ENCODE measurements around the gene NKG7.

NKG7 gene

DNA sequence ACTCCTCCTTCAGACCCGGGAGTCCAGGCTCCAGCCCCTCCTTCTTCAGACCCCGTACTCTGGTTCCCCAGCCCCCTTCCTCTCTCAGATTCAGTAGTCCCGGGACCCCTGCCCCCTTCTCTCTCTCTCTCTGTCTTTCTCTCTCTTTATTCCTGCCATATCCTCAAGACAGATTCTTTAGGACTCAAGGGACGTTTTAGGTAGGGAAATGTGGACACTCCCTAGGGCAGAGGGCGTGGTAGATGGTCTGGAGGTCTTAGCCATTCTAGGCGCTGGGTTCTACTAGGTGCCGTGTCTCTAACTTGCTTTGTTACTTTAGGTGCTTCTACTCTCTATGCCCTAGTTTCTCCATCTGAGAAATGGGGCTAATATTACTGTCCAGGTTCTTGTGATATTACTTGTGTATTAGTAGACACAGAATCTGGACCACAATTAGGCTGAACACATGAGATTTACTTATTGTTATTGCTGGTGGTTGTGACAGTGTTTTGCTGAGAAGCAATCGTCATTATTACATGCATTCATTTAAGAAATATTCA is 18.7 kb upstream of the NKG7 start:
- DNase-seq = no peak

DNA sequence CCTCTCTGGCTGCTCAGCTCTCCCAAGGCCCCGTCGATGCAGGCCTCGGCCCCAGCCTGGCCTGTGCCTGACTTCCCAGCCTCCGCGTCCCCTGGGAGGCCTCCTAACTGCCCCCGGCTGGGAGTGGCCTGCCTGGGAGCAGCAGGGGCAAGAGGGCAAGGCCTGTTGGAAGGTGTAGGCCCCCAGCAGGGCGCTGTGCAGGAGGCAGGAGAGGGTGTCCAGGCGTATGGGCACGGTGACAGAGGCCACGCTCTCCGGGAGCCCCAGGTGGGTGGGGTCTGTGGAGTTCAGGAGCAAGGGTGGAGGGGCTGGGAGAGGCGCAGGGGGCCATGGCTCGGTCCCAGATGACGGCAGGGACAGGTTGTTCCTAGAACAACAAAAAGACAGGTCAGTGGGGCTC is 16.7 kb upstream of the NKG7 start:
- no peak for DNase-seq

DNA sequence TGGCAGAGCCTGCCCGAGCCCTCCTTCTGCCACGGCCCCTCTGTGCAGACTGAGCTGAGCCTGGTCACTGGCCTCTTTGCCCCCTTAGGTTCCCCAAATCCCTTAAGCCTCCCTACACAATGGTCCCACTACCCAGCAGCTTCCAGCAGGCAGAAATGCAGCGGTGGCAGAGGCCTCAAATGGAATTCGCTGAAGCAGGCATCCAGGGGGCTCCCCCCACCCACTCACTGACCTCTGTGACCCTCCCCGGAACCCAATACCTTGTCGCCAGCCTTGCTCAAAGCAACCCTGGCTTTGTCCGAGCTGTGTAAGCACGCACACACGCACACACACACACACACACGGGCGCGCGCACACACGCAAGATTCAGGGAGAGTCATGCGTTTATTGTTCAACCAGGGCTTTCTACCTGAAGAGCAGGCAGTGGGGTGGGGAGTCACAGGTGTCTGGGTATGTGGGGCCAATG is 15.5 kb upstream of the NKG7 start, which contains the start of gene LIM2:
TSS of gene LIM2 (minus strand) at position 51 of the 466 bp plus-strand sequence. CDS start 531 bp downstream, outside the sequence.
- DNase-seq = no peak

DNA sequence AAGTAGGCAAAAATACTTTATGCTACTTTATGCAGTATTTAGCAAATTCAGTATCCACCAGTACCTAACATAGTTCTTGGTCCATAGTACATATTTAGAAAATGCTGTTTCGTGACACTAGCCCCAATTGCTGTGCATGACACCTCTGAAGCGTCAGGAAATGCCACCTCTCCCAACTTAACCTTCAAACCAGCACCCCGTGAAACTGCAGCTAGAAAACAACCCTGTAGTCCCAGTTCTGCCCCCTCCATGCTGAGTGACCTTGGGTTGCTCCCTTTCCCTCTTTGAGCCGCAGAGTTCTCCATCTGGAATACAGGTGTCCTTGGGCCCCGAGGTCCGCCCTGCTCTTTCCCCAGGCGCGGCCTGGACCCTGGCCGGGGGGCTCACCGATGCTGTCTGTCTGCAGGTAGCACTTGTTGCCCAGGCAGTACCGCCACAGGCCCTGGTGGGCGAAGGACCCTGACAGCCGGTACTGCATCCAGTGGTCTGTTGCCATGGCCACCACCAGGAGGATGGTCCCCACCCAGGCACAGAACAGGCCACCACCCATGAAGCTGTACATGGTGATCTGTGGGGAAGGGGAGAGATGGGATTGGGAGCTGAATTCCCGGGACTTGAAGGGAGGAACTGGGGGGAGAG is 14.5 kb upstream of the NKG7 start:
- DNase-seq = no peak

DNA sequence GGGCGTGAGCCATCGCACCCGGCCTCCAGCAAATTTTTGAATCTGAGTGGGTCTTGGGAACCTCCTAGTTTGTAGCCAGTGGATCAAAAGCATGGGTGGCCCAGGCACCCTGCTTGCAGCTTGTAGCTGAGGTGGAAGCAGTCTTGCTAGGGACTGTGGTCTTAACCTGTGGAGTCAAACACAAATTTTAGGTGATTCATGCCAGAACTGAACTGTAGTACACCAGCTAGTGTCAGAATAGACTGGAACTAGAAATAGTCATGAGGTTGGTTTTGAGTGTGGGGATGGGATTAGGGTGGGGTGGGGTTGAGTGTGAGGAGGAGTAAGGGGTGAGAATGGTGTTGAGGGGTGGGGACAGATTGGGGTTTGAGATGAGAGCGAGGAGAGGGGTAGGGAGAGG is 9.6 kb upstream of the NKG7 start:
- no peak for DNase-seq

DNA sequence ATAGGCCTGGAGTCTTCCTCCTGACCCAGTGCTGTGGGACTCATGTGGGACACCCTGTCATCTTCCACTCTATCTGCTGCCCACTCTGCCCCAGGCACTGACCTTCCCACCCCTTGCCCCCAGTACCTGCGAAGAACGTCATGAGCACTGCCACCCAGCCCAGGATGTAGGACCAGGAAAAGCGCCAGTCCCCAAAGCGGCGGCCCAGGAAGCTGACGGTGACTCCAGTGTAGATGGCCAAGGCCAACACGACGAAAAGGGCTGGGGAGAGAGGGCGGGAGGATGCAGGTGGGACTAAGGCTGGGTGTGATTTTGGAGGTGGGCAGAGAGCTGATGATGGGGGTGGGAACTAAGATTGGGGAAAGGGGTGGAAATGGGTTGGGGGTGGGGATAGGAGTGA is 7.9 kb upstream of the NKG7 start:
- no peak for DNase-seq

DNA sequence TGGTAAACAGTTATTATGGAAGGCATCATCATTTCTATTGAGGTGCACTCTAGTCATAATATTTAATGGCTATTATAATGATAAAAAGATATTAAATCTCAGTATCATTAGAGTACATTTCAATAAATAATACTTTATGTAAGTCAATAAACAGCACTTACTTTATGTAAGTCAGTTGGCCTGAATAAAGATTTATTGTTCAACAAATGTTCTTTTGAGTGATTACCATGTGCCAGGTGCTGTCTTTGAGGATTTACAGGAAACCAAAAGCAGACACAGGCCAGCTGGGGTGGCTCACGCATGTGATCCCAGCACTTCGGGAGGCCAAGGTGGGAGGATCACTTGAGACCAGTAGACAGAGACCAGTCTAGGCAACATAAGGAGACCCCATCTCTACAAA is 5.0 kb upstream of the NKG7 start:
- no peak for DNase-seq

DNA sequence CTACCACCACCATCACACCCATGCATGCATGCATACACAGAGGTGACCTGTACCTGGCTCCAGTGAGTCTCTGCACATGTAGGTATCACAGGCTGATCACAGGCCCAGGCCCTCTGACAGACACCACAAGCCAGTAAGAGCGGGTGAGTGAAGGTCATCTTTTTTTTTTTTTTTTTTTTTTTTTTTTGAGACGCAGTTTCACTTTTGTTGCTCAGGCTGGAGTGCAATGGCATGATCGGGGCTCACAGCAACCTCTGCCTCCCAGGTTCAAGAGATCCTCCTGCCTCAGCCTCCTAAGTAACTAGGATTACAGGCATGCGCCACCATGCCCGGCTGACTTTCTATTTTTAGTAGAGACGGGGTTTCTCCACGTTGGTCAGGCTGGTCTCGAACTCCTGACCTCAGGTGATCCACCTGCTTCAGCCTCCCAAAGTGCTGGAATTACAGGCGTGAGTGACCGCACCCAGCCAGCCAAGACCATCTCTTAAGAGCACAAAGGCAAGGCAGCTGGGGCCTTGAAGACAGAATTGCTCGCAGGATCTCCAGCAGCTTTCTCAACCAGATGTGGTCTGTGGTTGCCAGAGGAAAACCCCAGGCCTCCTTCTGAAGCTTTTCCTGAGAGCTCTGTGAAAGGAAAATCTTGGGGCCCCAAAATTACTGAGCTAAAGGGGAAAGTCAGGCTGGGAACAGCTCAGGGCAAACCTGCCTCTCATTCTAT is 3.2 kb upstream of the NKG7 start:
- DNase-seq = no peak

DNA sequence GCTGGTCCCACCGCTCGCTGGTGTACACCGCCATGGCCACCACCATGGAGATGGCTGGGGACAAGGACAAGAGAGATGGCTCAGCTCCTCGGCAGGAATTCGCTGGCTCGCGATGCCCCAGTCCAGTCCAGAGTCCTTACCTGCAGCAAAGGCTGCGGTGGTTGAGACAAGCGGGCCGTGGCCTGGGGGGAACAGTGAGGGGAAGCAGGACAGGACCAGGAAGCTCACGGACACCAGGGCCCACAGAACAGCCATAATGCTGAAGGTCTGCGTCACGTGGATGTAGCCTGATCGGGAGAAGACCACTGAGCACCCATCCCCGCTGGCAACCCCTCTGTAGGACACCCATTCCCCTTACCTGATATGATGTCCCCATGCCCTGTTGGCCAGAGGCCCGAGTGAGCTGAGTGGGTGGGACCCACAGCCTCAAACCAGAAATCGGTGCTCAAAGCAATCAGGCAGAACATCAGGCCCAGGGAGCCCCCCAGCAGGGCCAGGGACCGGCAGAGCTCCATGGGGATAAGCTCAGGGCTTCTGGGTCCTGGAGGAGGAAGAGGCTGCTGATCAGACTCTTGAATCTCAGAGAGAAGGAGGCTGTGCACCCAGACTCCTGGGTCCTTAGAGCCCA is 319 bp downstream of the NKG7 start:
- no peak for DNase-seq

DNA sequence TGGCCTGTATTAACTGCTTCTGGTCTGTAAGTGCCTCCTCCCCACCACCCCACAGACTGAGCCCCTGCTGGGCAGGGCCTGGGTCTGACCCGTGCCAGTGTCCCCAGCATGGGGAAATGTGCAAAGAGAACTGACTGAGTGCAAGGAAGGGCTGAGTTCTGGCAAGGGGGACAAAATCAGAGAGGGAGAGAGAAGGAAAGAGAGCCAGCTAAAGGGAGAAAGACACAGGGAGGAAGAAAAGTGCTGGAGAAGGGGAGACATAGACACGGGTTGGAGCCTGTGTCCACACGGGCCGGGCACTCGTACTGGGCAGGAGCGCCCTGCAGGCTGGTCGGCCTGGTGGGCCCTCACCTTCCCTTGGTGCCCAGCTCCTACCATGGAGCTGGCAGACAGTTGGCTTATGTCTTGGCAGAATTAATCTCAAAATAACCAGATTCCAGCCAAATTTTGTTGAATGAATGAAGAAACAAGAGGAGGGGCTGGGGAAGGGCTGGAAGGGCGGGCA is 1.2 kb downstream of the NKG7 start:
- no peak for DNase-seq

DNA sequence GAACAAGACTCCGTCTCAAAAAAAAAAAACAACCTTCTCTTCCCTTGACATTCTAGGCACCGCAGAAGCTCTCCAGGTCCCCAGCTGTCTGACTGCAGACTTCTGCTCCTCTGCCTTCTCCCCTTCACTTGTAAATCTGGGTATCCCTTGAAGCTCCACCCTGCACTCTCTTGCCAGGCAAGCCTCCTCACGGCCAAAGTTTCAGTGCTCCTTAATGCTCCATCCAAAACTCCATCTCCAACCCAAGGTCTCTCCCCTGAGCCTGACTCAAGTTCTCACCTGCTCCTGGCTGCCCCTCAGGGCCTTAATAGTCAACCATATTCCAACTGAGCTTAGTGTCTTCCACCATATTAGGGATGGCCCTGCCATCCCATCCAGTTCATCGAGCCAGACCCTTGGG is 2.2 kb downstream of the NKG7 start:
- DNase-seq = no peak

DNA sequence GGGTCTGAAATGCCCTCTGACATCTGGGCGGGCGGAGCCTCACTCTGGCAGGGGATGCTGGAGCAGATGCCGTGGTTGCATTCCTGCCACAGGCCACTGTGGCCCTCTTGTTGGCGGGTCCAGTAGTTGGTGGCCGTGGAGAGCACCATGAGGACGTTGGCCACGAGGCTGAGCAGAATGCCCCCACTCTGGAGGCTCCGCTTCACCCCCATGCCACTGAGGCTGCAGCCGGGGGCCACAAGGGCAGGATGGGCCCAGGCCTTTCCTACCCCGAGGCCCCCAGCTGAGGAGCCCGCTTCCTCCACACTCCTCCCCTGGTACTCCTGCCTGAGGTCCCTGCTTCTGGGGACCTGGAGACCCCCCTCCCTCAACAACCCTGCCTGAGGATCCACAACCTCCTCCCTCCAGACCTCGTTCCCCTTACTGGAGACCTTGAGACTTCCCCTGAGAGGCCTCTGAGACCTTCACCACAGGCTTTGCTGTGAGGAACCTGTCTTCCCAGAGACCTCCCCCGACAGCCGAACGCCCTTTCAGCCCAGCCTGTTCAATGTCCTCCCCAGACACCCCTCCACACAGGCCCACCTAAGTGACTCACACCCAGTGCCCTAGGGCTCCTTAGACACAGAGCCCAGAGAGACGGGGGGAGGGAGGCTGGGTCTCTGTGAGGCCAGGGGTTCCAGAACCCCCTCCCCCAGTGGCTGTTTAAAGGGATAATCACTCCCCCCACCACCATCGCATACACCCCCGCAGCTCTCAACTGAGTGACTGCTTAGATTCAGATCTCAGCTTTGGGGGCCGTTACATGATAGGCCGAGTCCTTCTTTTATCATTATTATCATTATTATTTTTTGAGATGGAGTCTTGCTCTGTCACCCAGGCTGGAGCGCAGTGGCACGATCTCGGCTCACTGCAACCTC is 3.8 kb downstream of the NKG7 start, which contains the start of gene CLDND2:
TSS of gene CLDND2 (minus strand) at position 638 of the 917 bp plus-strand sequence. CDS start at position 212, 426 bp downstream.
- DNase-seq = peak in 4 of 56 donors; percentile 11 to 58 (median 36)

DNA sequence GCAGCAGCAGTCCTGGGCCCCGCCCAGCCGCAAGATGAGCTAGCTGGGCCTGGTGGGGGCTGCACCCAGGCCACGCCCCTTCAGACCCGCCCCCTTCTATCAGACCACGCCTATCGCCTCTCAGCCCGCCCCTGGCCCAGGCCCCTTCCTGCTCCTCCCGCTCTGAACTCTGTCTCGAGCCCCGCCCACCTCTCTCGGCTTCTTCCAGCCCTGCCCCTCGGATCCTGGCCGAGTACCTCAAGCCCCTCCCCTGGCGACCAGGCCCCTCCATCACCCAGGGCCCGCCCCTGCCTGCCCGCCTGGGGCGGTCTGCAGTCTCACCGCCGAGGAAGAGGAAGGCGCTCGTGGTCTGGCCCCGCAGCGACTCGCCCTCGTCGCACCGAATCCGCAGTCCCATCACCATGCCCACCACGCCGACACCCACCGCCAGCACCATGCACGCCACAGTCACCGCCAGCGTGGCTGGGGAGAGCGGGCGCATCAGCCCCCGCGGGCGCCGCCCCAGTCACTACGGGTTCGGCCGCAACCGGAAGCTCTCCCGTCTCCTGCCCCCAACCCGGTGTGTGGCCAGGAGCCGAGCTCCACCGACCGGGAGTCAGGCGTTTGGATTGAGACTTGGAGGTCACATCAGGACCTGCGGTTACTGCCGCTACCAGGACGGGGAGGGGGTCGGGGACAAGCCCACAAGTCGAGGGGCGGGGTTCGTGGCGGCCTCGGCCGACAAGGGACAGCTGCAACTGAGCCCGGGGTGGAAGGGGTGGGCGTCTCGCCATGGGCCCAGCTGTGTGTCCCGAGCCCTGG is 4.7 kb downstream of the NKG7 start:
- peak; percentile 50 to 99 (median 97) for DNase-seq

DNA sequence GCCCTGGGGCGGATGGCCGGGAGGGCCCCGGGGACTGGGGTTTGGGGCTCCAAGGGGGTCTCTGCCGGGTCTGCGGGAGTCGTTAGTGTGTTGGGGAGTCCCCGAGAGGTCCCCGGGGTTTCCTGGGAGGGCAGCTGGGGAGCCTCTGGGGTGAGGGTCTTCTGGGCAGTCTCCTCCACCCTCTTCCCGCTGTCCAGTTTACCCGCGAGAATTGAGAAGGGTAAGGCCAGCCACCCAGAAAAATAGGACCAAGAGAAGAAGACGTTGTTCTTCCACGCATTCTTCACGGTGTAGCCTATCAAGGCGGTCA is 5.2 kb downstream of the NKG7 start:
- peak in 4 of 56 donors; percentile 55 to 72 (median 60) for DNase-seq

DNA sequence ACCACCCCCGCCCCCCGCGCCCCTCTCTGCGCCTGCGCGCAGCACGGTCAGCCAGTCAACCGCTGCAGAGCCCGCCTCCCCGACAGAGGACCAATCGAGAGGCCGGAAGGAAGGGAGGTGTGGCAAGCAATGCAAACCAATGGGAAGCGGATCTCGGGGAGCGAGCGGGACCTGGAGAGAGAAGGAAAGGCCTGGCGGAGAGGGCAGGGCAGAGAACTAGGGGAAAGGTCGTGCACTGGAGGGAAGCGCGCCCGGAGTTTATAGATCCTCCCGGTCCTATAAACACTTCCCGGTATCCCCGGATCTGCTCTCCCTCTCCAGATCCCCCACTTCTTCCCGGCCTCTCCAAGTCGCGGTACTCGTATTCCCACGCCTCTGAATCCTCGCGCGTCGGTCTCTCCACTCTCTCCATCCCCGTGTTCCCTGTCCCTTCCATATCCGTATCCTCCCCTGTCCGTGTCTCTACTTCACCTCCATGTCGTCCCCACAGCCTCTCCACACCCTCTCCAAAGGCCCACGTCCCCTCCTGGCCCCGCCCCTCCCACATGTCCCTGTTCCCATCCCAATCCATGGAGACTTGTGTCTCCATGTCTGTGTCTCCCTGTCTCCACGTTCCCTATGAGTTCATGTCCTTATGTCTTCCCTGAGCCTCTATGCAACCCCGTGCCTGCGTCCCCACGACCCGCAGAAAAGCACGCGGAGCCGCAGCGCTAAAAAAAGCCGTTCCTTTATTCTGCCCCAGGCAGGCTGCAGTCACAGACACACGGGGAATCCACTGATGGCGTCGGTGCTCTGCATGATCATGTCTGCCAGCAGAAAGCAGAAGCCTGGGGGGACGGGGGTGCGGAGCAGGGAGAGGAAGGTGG is 5.8 kb downstream of the NKG7 start:
- DNase-seq = peak; percentile 57 to 99 (median 96)

DNA sequence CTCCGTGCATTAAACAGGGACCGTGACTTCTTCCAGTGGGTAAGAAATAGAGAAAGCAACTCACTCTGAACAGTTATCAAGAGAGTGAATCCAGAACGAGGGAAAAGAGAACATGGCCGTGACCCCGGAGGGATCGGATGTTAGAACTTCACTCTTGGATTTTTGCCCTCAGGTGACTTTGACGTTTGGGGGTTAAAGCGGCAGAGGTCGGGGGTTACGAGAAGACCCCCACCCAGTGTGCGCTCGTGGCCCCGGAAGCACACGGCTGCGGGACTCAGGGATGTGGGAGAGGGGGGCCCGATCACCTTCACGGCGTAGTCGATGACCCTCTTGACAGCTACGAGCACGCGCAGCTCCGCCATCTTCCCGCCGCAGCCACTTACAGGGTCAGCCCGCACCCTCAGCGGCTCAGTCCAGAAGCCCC is 6.5 kb downstream of the NKG7 start, which contains the start of gene ETFB:
TSS of gene ETFB (minus strand) at position 424 of the 424 bp plus-strand sequence. CDS start at position 362, 62 bp downstream.
- no peak for DNase-seq

DNA sequence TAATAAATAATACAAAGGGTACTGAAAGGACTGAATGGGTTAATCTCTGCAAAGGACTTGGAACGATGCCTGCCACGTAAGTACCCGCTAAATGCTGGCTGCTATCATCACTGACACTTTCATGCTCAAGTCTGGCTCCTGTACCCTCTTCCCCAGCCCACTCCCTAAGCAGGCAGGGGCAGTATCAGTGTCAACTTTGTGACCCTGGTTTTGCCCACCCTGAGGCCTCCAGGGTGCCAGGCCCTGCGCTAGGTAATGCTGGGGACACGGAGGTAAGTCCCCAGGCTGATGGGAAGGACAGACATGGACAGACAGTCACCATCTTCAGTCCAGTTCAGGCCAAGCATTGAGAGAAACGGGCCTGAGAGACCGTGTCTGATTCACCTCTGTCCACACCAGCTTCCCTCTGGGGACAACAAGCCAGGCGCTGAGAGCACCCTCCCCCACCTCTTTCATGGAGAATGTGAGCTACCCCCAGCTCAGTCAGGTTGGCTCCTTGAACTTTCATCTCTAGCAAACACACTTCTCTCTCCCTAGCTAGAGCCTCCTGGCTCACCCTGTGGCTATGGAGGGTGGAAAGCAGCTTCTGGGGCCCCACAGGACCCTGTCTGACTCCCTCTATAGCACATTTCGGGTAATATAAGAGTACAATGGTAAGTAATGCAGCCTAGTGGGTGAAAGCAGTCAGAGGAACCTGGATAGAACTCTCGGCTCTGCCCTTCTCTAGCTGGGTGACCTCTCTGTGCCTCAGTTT is 7.1 kb downstream of the NKG7 start:
- DNase-seq = peak in 18 of 56 donors; percentile 10 to 52 (median 26)

Data from amygdala (tissue), 56 donors.